H9 (cell line): ENCODE measurements around the gene KRT2. TPM values are rescaled to one million over a fixed set of nuclear protein-coding genes. Genes with fewer than 3 reads are reported as not detected.

Experiments used
- DNase-seq: peaks from one replicate; pipeline ENCODE4 v3.0.0-alpha.2; 2017
- H2AFZ ChIP-seq: one replicate; pipeline ENCODE4 v1.6.1; 2013; ENCODE audit warnings: mild to moderate bottlenecking, low read length, control low read depth, moderate library complexity
- H2AK5ac ChIP-seq: 2 replicates; pipeline ENCODE4 v1.6.1; 2013; ENCODE audit warnings: low read length, control low read depth, mixed read lengths; ENCODE audit not compliant: insufficient read length
- H2BK120ac ChIP-seq: one replicate; pipeline ENCODE4 v1.6.1; 2013; ENCODE audit warnings: low read depth, mild to moderate bottlenecking, low read length, control low read depth, inconsistent platforms; ENCODE audit not compliant: poor library complexity, severe bottlenecking
- H2BK12ac ChIP-seq: 2 replicates; pipeline ENCODE4 v1.6.1; 2013; ENCODE audit warnings: low read length, control low read depth, mixed read lengths, low read depth; ENCODE audit not compliant: insufficient read length
- H2BK15ac ChIP-seq: 2 replicates; pipeline ENCODE4 v1.6.1; 2013; ENCODE audit warnings: low read depth, low read length, control low read depth
- H2BK20ac ChIP-seq: one replicate; pipeline ENCODE4 v1.6.1; 2013; ENCODE audit warnings: low read depth, mild to moderate bottlenecking, low read length, control low read depth, inconsistent platforms; ENCODE audit not compliant: poor library complexity, severe bottlenecking
- H2BK5ac ChIP-seq: 2 replicates; pipeline ENCODE4 v1.6.1; 2013; ENCODE audit warnings: low read length, control low read depth, mixed read lengths; ENCODE audit not compliant: insufficient read length
- H3K14ac ChIP-seq: 2 replicates; pipeline ENCODE4 v1.6.1; 2013; ENCODE audit warnings: low read length, control low read depth; ENCODE audit not compliant: insufficient read depth
- H3K18ac ChIP-seq: 2 replicates; pipeline ENCODE4 v1.6.1; 2013; ENCODE audit warnings: low read depth, mild to moderate bottlenecking, mixed read lengths, low read length, control low read depth; ENCODE audit not compliant: insufficient read length
- H3K23ac ChIP-seq: 2 replicates; pipeline ENCODE4 v1.6.1; 2013; ENCODE audit warnings: low read length, control low read depth, mixed read lengths, low read depth; ENCODE audit not compliant: insufficient read length
- H3K23me2 ChIP-seq: 2 replicates; pipeline ENCODE4 v1.6.1; 2013; ENCODE audit warnings: low read depth, mild to moderate bottlenecking, mixed read lengths, low read length, control low read depth; ENCODE audit not compliant: insufficient read length, poor library complexity, severe bottlenecking
- H3K27ac ChIP-seq: 2 replicates; pipeline ENCODE4 v1.5.1; 2013; ENCODE audit warnings: low read length, control low read depth, mixed read lengths, low read depth; ENCODE audit not compliant: insufficient read length
- H3K27me3 ChIP-seq: 2 replicates; pipeline ENCODE4 v1.6.1; 2013; ENCODE audit warnings: low read length, control low read depth, inconsistent platforms; ENCODE audit not compliant: insufficient read depth
- H3K4ac ChIP-seq: 2 replicates; pipeline ENCODE4 v1.6.1; 2013; ENCODE audit warnings: low read depth, mild to moderate bottlenecking, control low read depth, inconsistent platforms, low read length, moderate library complexity
- H3K4me1 ChIP-seq: 2 replicates; pipeline ENCODE4 v1.6.1; 2013; ENCODE audit warnings: low read length, control low read depth, inconsistent platforms; ENCODE audit not compliant: insufficient read depth
- H3K4me2 ChIP-seq: 2 replicates; pipeline ENCODE4 v1.6.1; 2013; ENCODE audit warnings: low read length, control low read depth, mixed read lengths; ENCODE audit not compliant: insufficient read length, insufficient read depth
- H3K56ac ChIP-seq: 2 replicates; pipeline ENCODE4 v1.6.1; 2013; ENCODE audit warnings: low read depth, mild to moderate bottlenecking, mixed read lengths, low read length, control low read depth; ENCODE audit not compliant: insufficient read length
- H3K79me1 ChIP-seq: 2 replicates; pipeline ENCODE4 v1.6.1; 2013; ENCODE audit warnings: low read depth, mild to moderate bottlenecking, moderate library complexity, low read length, control low read depth, inconsistent platforms; ENCODE audit not compliant: insufficient read depth, poor library complexity, severe bottlenecking
- H3K79me2 ChIP-seq: 2 replicates; pipeline ENCODE4 v1.6.1; 2013; ENCODE audit warnings: low read length, control low read depth, inconsistent platforms; ENCODE audit not compliant: insufficient read depth
- H3K9ac ChIP-seq: 2 replicates; pipeline ENCODE4 v1.6.1; 2013; ENCODE audit warnings: low read length, control low read depth, mixed read lengths; ENCODE audit not compliant: insufficient read length; ENCODE audit errors: extremely low read depth
- H3K9me3 ChIP-seq: one replicate; pipeline ENCODE4 v1.6.1; 2013; ENCODE audit warnings: low read depth, low read length, inconsistent platforms; ENCODE audit not compliant: control insufficient read depth
- H3T11ph ChIP-seq: one replicate; pipeline ENCODE4 v1.6.1; 2013; ENCODE audit warnings: mild to moderate bottlenecking, low read length, control low read depth, inconsistent platforms
- H4K20me1 ChIP-seq: one replicate; pipeline ENCODE4 v1.6.1; 2013; ENCODE audit not compliant: control insufficient read depth, insufficient read length, insufficient read depth
- H4K5ac ChIP-seq: 2 replicates; pipeline ENCODE4 v1.6.1; 2013; ENCODE audit warnings: low read depth, mild to moderate bottlenecking, mixed read lengths, low read length, control low read depth; ENCODE audit not compliant: insufficient read length
- H4K8ac ChIP-seq: replicated peaks from 2 replicates; pipeline ENCODE4 v1.6.1; 2013; ENCODE audit warnings: low read length, control low read depth, mixed read lengths, low read depth; ENCODE audit not compliant: insufficient read length
- H4K91ac ChIP-seq: 2 replicates; pipeline ENCODE4 v1.6.1; 2013; ENCODE audit warnings: low read depth, mild to moderate bottlenecking, moderate library complexity, mixed read lengths, low read length, control low read depth; ENCODE audit not compliant: insufficient read length
- H3K27ac Mint-ChIP-seq, 3 experiments: 2 replicates in 2 of 3; 3 replicates in 1 of 3; pipeline ENCODE4 v1.8.0; 2020 to 2021; ENCODE audit warnings: mixed read lengths in 3 of 3, mild to moderate bottlenecking in 1 of 3, moderate library complexity in 1 of 3
- H3K27me3 Mint-ChIP-seq: 2 replicates; pipeline ENCODE4 v1.8.0; 2021; ENCODE audit warnings: low read depth, mild to moderate bottlenecking, moderate library complexity, mixed read lengths
- H3K36me3 Mint-ChIP-seq, 3 experiments: 2 replicates in 2 of 3; 3 replicates in 1 of 3; pipeline ENCODE4 v1.8.0; 2020 to 2021; ENCODE audit warnings: low read depth in 3 of 3, mixed read lengths in 3 of 3; ENCODE audit not compliant: insufficient read depth in 1 of 3
- H3K4me1 Mint-ChIP-seq, 2 experiments: 2 replicates each; pipeline ENCODE4 v1.8.0; 2020; ENCODE audit warnings: mixed read lengths in 2 of 2
- H3K4me3 Mint-ChIP-seq, 2 experiments: 2 replicates in 1 of 2; 3 replicates in 1 of 2; pipeline ENCODE4 v1.8.0; 2020 to 2021; ENCODE audit warnings: mild to moderate bottlenecking in 2 of 2, mixed read lengths in 2 of 2, moderate library complexity in 1 of 2
- H3K9me3 Mint-ChIP-seq, 2 experiments: 2 replicates in 1 of 2; 3 replicates in 1 of 2; pipeline ENCODE4 v1.8.0; 2020; ENCODE audit warnings: mild to moderate bottlenecking in 2 of 2, mixed read lengths in 2 of 2, moderate library complexity in 1 of 2
- CTCF ChIP-seq: fragments of 200-600 bp; sonication (generic); conservative IDR thresholded peaks from 3 replicates; pipeline ENCODE4 v1.8.0; 2021; ENCODE audit warnings: antibody characterized with exemption, mild to moderate bottlenecking
- WGBS: extraction: QIAGEN DNeasy Blood & Tissue Kit; methylation state at CpG from one replicate; pipeline ENCODE4 v1.1.7; 2013; ENCODE audit warnings: missing lambda C conversion rate, low lambda C conversion rate, mixed read lengths; ENCODE audit not compliant: insufficient read length; ENCODE audit errors: extremely low coverage; 5-methylcytosine and 5-hydroxymethylcytosine counted together
- total RNA-seq: library from RNA; stranded (reverse); gene quantifications from 2 replicates; pipeline ENCODE4 v1.2.1, GENCODE V29; 2021

Gene KRT2
- total RNA-seq, 1 experiment from 2014 or later = not detected

DNA sequence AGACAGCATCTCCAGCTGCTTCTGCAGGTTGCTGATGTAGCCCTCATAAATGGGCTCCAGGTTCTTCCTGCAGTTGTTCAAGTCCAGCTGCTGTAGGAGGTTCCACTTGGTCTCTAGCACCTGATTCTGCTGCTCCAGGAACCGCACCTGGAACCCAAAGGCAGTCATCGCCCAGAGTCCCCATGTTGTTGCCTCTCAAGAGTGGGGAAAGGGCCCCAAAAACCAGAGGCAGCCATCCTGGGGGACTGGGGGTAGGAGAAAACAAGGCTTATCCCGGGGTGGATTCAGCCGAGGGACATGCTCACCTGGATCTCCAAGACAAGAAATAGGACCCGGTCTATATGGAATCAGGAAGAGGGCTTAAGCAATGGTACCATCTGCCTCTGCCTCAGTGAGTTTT, 53.0 kb downstream of the KRT2 start:
- peaks cover 31% of the 10 kb centered on the region for H3K27me3 Mint-ChIP-seq
- Histone ChIP-seq H2BK20ac (no peak overlapping the region), H3K27ac (no peak overlapping the region), H3K9me3 (no peaks in the 10 kb centered on the region), H3K18ac (no peak overlapping the region), H4K8ac (no peak overlapping the region), H3K79me1 (no peaks in the 10 kb centered on the region), H4K20me1 (no peaks in the 10 kb centered on the region), H3K4me1 (no peaks in the 10 kb centered on the region), H2BK12ac (no peak overlapping the region), H3K4me2 (no peak overlapping the region), H3K14ac (no peak overlapping the region), H3K56ac (no peak overlapping the region), H3K23ac (no peak overlapping the region), H3K9ac (no peak overlapping the region), H3K79me2 (no peaks in the 10 kb centered on the region), H2AK5ac (no peak overlapping the region), H3K4ac (no peak overlapping the region), H3K27me3 (no peaks in the 10 kb centered on the region), H4K5ac (no peak overlapping the region), H4K91ac (no peak overlapping the region), H3K23me2 (no peaks in the 10 kb centered on the region), H2BK15ac (no peak overlapping the region), H2AFZ (no peak overlapping the region), H3T11ph (no peak overlapping the region), H2BK120ac (no peak overlapping the region), H2BK5ac (no peak overlapping the region)
- DNase-seq = peak; percentile 15
- H3K27ac Mint-ChIP-seq = no peak overlapping the region
- TF ChIP-seq CTCF = no peak
- no peak overlapping the region for H3K4me3 Mint-ChIP-seq
- no peaks in the 10 kb centered on the region; a peak in 1 of 5 replicates for H3K9me3 Mint-ChIP-seq
- no peaks in the 10 kb centered on the region for H3K36me3 Mint-ChIP-seq
- WGBS = no CpG with 5 or more reads among the region's 5 CpGs
- H3K4me1 Mint-ChIP-seq = no peaks in the 10 kb centered on the region

Other genes starting within 250 kb of the KRT2 start
- not detected in 2 replicates for gene KRT82, start 245.9 kb downstream of the KRT2 start, total RNA-seq
- not detected in 2 replicates for gene KRT75, start 217.8 kb downstream of the KRT2 start, total RNA-seq
- not detected in 2 replicates for gene KRT6B, start 200.1 kb downstream of the KRT2 start, total RNA-seq
- not detected in 2 replicates for gene KRT6C, start 178.4 kb downstream of the KRT2 start, total RNA-seq
- gene KRT6A, start 159.0 kb downstream of the KRT2 start, total RNA-seq = not detected in 2 replicates
- gene KRT5, start 131.8 kb downstream of the KRT2 start, total RNA-seq = not detected in 2 replicates
- gene KRT71, start 99.1 kb downstream of the KRT2 start, total RNA-seq = not detected in 2 replicates
- not detected in 2 replicates for gene KRT74, start 78.4 kb downstream of the KRT2 start, total RNA-seq
- gene KRT72, start 50.7 kb downstream of the KRT2 start, total RNA-seq = not detected in 2 replicates
- gene KRT73, start 33.7 kb downstream of the KRT2 start, total RNA-seq = not detected in 2 replicates
- not detected in 2 replicates for gene KRT1, start 28.2 kb upstream of the KRT2 start, total RNA-seq
- gene KRT77, start 51.3 kb upstream of the KRT2 start, total RNA-seq = not detected in 2 replicates
- gene KRT76, start 125.1 kb upstream of the KRT2 start, total RNA-seq = not detected in 2 replicates
- not detected in 2 replicates for gene KRT3, start 143.9 kb upstream of the KRT2 start, total RNA-seq
- not detected in 2 replicates for gene KRT4, start 161.9 kb upstream of the KRT2 start, total RNA-seq
- not detected in 2 replicates for gene KRT79, start 182.1 kb upstream of the KRT2 start, total RNA-seq
- gene KRT78, start 196.8 kb upstream of the KRT2 start, total RNA-seq = not detected in 2 replicates